HG02981 (cell line): ENCODE measurements around the gene DNM2.
"Not testable (repeated sequence)": the region's sequence is repeated elsewhere in the genome, so short reads cannot be mapped to it uniquely, and the experiment has no call there.

Experiments used
- ATAC-seq: cut with Tn5 transposase; IDR thresholded peaks from one replicate; pipeline ENCODE4 v1.9.1; 2021; ENCODE audit warnings: mild to moderate bottlenecking, moderate library complexity; ENCODE audit not compliant: unreplicated experiment

DNM2 gene

DNA sequence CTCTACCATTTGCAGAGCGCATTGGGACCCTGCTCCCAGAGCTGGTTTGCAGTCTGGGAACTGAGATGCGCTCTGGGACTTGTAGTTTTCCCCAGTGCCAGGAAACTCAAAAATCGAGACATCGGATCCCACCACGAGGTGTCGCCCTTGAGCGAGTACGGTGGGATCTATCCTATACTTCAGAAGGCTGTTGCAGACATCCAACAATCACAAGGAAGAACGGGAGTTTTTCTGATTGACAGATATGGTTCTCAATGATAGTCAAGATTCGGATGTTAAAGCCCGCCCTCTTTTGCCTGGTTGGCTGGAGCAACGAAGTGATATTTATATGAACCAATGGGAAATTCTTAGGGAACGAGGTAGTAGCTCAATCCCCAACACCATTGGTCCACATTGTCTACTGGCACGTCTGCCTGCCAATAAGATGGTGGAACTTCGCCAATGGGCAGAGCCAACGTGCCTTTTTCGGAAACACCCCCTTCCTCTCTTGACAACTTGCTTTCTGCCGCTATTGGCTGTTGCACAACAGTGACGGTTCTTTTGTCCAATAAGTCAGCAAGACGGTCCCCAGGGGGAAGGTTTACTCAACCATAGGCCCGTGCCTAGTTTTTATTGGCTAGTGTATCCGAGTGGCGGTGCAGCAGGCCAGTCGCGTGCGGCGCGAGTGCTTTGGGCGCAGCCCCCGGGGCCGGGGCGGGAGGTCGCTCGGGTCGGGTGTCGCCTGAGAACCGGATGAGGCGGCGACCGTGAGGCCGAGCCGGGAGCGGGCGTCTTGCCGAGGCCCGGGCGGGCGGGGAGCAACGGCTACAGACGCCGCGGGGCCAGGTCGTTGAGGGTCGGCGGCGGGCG lies at the start of gene DNM2:
DNM2 (plus strand) TSS at position 724 of the 849 bp plus-strand sequence. CDS start 164 bp downstream, outside the sequence.
- peak; percentile 84 for ATAC-seq

DNA sequence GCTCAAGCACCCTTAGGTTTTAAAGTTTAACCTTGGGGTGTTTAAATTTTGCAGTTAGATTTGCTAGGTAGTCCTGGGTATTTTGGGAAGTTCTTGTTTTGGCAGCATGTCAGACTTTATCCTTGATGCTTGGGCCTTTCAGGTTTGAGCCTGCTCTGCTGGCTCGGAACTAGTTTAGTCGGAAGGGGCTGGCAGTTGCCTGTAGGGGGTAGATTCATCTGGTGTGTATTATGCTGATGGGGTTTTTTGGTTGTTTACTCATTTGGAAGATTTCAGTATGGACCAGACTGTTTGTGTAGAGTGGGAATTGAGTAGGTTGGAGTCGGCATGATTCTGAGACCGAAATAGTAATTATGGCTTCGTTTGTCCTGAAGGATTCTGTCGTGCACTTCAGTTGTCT lies 48.6 kb upstream of the DNM2 start:
- ATAC-seq = no peak

DNA sequence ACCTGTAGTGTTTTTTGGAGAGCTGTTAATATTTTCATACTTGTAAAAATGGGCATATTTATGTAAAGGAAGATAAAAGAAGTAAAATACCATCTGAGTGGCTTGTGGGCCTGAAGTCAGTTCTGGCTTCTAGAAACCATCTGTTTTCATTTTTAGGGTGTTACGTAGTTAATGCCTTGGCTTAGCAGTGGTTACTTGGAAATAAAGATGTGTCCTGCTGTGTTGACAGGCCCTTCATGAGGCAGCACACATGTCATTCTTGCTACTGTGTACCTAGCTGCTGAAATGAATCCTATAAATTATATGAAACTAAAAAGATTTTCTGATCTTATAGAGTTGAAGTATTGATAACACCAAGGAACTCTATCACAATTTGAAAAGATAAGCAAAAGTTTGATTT lies 47.7 kb upstream of the DNM2 start:
- no peak for ATAC-seq

DNA sequence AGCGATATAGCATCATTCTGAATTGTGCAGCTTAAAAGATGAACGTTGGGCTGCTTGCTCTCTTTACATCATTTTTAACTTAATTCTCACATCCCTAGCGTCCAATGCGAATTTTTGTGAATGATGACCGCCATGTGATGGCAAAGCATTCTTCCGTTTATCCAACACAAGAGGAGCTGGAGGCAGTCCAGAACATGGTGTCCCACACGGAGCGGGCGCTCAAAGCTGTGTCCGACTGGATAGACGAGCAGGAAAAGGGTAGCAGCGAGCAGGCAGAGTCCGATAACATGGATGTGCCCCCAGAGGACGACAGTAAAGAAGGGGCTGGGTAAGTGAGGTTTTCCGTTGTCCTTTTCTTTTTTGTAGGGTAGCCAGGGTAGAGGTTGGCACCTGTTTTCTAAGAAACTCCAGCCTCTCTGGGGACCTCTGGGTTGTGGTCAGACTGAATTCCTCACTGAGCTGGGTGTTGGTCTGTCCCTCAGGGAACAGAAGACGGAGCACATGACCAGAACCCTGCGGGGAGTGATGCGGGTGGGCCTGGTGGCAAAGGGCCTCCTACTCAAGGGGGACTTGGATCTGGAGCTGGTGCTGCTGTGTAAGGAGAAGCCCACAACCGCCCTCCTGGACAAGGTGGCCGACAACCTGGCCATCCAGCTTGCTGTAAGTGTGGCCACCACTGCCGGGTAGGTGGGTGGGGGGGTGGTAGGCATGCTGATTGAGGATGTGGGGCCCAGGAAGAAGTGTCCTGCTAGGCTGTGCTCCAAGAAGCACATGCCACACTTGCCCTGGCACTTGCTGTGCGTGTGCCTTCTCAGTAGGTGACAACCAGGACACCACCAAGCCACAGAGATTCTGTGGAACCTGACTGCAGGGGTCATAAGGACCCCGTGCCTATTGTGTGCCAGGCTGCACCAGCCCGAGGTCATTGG lies 46.7 kb upstream of the DNM2 start:
- ATAC-seq = no peak

DNA sequence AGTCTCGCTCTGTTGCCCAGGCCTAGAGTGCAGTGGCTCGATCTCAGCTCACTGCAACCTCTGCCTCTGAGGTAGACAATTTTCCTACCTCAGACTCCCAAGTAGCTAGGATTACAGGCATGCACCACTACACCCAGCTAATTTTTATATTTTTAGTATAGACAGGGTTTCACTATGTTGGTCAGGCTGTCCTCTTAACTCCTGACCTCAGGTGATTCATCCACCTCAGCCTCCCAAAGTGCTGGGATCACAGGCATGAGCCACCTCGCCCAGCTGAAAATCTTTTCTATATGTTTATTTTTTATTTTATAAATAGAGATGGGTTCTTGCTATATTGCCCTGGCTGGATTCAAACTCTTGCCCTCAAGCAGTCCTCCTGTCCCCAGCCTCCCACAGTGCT lies 46.0 kb upstream of the DNM2 start:
- ATAC-seq = not testable (repeated sequence)

DNA sequence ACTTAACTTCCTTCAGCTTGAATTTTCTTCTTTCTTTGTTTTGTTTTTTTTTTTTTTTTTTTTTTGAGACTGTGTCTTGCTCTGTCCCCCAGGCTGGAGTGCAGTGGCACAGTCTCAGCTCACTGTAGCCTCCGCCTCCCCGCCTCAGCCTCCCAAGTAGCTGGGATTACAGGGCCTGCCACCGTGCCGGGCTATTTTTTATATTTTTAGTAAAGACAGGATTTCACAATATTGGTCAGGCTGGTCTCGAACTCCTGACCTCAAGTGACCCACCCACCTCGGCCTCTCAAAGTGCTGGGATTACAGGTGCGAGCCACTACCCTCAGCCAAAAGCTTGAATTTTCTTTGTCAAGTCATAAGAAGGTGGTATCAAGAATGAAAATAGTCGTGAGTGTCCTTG lies 42.7 kb upstream of the DNM2 start:
- ATAC-seq = not testable (repeated sequence)

DNA sequence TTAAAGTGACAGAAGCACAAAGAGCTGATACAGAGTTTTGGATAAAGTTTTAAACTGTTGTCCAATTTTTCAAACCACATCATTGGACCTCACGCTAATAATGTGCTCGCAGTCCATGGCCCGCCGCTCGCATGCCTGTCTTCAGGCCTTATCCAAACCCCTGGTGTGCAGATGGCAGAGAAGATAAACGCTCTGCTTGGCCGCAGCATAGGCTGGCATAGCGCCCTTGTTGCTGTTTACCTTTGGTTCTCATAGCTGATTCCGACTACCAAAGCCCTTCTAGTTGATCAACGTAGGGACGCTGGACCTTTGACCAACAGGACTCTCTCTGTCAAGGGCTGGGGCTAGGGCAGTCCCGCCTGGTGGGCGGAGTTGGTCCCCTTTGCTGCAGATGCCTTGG lies 40.1 kb upstream of the DNM2 start:
- no peak for ATAC-seq

DNA sequence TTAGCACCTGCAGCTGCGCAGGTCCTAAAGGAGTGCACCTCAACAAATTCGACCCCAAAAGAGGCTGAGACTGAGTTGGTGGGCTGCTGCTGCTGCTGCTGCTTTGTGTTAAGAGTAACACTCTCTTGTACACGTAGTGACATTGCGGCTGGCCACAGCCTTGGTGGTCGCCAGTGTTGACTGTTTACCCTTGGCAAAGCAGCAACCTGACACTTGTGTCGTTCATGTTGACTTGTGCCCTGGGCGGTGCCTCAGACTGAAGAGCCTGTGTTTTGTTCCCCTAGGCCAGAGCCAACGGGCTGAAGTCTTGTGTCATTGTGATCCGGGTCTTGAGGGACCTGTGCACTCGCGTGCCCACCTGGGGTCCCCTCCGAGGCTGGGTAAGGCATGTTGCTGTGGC lies 39.1 kb upstream of the DNM2 start:
- ATAC-seq = no peak

DNA sequence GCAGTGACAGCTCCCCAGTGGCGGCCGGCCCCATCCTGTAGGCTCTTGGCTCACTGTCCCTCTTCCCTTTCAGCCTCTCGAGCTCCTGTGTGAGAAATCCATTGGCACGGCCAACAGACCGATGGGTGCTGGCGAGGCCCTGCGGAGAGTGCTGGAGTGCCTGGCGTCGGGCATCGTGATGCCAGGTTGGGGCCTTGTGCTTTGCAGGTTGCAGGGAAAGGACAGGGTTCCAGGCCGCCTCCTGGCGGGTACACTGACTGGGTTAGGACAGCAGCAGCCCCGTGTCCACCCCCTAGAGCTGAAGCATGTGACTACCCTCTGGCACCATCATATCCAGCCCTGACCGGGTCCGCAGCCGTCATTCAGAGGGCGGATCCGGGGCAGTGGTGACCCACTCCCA lies 38.1 kb upstream of the DNM2 start:
- ATAC-seq = no peak

DNA sequence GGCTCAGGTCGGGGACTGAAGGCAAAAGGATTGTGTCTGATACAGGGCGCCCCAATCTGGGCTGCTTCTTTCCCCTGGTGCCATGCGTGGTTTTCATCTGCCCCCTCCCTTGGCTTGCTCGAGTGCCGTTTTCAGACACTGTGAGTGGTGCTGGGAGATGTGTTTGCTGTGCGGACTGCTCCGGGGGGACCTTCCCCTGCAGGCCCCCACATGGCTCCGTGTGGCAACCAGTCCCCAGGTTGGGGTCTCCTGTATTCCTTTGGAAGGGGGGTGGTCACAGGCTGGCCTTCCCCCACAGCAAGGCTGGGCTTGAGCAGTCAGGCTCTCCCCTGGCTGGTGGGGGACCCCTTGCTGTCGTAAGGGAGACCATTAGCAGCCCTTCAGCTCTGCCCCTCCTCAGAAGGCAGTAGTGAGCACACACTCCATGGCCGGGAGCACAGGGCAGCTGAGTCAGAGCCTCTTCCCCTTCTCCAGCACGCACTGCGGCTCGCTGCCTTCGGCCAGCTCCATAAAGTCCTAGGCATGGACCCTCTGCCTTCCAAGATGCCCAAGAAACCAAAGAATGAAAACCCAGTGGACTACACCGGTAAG lies 37.2 kb upstream of the DNM2 start:
- no peak for ATAC-seq

DNA sequence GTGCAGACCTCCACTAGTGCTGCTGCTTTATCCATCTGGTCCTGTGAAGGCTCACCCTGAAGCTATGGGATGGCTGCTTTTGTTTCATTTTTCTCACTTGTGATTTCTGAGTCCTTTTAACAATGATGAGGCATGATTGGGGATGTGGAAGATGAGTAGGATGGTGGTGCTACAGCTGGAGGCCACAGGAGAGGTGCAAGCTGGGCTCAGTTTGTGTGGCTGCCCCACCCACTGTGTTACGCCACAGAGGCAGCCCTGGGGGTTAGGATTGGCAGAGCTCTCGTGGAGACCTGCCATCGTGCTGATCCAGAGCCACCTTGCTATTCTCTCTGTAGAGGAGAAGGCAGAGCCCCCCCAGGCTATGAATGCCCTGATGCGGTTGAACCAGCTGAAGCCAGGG lies 36.2 kb upstream of the DNM2 start:
- ATAC-seq = no peak

DNA sequence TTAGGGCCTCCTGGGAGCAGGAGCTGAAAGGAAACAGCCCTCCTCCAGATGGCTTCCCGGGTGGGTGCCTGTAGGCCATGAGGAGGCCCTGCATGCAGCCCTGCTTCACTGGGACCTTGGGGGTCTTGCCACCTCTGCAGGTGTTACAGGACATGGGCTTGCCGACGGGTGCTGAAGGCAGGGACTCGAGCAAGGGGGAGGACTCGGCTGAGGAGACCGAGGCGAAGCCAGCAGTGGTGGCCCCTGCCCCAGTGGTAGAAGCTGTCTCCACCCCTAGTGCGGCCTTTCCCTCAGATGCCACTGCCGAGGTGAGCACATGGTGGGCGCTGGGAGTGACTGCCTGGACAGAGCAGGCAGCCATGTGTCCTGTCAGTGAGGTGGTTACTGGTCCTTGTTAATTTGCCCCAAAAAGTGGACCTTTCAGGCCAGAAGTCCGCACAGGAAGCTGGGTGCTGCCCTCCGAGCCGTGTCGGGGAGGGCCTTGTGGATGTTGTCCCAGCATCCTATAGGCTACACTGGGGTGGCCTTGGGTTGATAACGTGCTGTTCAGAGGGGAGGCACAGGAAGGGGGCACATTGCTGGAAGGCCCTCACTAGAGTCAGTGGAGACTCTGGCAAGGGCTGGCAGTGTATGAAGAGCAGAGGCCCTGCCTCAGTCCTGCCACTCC lies 35.3 kb upstream of the DNM2 start:
- ATAC-seq = no peak

DNA sequence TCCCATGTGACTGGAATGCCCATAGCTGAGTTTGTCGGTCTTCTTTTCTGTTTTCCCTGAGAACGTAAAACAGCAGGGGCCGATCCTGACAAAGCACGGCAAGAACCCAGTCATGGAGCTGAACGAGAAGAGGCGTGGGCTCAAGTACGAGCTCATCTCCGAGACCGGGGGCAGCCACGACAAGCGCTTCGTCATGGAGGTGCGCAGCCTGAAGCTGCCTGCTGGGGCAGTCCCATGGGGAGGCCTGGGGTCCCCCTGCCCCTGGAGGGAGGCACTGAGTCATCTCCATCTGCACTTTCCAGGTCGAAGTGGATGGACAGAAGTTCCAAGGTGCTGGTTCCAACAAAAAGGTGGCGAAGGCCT lies 34.8 kb upstream of the DNM2 start:
- ATAC-seq = no peak

DNA sequence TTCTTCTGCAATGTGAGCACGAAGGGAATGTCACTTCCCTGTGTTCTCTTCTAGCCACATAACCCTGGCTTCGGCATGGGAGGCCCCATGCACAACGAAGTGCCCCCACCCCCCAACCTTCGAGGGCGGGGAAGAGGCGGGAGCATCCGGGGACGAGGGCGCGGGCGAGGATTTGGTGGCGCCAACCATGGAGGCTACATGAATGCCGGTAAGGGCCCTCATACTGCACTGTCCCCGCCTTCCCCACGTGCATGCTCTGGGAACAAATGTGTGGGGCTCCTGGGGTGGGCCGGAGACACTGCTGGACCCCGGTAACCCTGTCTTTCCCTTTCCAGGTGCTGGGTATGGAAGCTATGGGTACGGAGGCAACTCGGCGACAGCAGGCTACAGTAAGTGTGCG lies 34.3 kb upstream of the DNM2 start:
- ATAC-seq = no peak

DNA sequence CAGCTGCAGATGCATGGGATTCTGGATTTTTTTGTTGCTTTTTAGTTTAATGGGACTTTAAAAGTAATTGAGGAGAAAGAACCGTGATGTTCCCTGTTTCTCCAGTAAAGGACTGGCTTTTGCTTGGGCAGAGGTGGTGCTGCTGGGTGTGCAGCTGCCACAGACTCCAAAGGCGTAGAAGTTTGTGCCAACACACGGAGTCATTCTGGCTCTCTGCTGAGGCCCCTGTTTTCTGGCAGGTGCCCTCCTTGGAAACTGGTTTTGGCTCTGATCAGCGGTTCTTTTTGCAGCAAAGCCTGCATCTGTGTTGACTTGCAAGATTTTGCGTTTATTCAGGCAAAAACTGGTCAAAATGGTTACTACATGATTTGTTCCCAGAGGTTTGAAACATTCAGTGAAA lies 32.7 kb upstream of the DNM2 start:
- no peak for ATAC-seq

DNA sequence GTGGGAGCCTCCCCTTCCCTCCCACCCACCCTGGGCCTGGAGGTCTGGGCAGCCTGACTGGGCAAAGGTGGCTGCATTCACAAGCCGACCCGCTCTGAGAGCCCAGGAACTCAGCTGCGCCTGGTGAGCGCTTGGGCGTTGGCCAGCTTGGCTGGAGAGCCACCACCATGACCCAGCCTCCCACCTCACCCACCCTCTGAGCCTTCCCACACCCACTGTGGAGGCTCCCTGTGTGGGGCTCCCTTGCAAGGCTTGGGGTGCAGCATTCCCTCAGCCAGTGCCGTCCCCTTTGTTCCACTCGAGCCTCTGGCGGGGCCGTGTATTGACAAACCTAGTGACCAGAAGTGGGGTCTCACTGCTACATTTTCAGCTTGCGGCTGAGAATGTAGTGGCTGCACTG lies 31.7 kb upstream of the DNM2 start:
- ATAC-seq = no peak

DNA sequence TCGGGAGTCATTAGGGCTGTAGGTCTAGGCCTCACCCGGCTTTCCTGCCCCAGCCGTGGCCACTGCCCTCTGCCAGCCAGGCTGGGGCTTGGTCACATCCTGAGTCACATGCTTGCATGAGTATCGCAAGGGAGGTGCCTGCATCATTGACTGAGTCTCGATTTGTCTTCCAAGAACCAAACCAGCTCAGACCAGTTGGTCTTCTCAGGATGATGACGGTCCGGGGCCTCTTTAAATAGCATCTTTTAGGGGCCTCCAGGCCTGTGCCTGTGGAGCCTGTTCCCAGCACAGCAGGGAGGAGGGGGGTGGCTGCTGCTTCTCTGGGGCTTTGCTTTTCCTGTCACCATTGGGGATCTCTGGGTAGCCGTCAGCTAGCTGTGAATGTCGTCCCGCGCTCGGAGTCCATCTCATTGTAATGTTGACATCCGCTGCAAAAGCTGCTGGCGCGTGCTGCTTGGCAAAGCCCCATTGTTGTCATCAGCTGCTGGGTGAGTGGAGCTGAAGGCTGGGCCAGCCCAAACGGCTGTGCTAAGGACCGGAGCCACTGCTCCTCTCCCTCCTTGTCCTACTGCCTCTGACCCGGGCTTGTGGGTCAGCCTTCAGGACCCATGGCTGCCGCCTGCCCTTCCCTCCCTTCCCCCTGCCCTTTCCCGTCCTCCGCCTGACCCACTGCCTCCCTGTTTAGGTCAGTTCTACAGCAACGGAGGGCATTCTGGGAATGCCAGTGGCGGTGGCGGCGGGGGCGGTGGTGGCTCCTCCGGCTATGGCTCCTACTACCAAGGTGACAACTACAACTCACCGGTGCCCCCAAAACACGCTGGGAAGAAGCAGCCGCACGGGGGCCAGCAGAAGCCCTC lies 31.0 kb upstream of the DNM2 start:
- ATAC-seq = no peak

DNA sequence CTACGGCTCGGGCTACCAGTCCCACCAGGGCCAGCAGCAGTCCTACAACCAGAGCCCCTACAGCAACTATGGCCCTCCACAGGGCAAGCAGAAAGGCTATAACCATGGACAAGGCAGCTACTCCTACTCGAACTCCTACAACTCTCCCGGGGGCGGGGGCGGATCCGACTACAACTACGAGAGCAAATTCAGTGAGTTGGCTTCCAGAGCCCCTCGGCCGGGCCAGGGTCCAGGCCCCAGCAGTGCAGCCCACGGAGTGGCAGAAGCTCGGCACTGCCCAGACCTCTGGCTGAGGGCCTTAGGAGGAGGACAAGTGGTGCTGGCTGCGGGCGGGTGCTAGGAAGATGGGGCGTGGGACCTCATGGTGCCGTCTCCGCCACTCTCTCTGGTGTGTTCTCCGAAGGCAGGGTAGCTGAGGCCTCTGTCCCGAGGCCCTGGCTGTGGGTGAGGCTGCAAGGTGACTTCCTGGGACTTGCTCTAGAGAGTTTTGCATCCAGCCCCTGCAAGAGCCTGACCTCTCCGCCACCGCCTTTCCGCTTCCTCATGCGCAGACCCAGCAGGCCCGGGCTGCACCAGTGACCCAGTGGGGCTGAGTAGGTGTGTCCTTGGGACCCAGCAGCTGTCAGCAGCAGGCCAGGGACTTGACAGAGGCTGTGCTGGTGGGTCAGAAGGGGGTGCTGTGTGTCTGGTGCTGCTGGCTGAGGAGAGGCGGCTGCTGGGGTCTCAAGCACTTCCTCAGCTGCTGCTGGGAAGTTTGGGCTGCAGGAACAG lies 30.2 kb upstream of the DNM2 start:
- ATAC-seq = no peak

DNA sequence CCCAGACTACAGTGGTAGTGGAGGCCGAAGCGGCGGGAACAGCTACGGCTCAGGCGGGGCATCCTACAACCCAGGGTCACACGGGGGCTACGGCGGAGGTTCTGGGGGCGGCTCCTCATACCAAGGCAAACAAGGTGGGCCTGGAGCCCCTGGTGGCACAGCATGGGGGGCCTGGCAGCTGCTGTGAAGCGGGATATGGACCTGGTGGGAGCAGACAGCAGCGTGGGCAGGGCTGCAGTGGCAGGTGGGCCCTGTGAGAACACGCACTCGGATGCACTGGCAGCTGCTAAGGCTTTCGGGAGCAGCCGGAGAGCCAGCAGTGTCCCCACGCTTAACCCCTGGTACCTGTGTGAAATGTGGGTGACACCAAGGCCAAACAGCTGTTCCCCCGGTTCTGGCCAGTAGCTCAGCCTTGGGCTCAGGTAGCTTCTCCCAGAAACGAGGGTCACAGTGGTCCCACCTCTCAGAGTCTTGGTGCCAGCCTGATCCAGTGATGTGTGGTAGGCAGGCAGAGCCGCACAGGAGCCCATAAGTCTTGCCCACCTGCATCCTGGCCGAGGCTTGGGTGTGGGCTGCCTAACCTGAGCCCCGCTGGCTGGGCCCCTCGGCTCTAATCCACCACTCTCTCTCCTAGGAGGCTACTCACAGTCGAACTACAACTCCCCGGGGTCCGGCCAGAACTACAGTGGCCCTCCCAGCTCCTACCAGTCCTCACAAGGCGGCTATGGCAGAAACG lies 29.2 kb upstream of the DNM2 start:
- ATAC-seq = no peak
